Measurements from ENCODE around the gene SLC12A7.

The SLC12A7 gene

DNA sequence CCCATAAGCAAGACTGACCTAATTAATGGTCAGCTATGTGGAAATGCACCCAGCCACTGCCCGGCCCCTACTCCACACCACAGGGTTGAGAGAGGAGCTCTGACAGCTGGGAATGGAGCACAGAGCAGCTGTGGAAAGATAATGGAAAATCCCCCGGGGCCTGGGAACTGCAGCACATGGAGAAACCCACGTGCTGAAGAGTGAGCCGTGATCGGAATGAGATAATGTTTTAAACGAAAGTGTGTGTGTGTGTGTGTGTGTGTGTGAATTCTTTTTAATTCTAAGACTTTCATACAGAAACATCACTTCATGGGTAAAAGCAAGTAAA lies 13.1 kb upstream of the SLC12A7 start:
- DNase-seq (ENCODE audit: low read depth), result no peak

DNA sequence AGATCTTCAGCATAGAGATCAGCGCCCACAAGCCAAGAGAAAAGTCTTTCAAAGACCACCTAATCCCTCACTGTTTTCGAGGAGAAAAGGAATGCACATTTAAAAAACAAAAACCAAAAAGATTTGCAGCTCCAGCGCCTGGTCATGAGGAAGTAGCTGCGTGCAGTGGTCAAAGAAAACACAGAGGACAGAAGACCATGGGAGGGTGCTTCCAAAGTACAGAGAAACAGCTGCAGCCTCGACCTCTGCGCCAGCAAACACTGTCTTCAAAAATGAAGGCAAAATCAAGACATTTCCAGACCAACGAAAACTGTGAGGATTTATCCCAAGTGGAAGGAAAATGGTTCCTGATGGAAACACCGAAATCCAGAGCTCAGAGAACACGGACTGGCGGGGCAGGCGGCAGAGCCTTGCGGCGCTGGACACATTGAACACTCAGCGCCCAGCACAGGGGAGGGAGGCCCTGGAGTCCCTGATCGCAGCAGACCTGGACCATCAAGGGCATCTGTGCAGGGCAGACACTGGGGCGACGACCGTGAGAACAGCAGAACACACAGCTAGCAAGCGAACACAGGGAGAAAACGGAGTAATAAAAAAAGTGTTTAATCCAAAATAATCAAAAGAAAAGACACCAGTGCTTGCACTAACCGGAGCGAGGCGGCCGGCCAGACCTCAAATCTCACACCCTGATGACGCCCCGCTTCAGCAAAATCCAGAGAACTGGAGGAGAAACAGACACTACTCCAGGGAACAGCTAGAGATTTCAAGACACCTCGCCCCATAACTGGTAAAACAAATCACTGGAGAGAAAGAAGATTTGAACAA lies 12.6 kb upstream of the SLC12A7 start:
- DNase-seq (ENCODE audit: low read depth), result no peak

DNA sequence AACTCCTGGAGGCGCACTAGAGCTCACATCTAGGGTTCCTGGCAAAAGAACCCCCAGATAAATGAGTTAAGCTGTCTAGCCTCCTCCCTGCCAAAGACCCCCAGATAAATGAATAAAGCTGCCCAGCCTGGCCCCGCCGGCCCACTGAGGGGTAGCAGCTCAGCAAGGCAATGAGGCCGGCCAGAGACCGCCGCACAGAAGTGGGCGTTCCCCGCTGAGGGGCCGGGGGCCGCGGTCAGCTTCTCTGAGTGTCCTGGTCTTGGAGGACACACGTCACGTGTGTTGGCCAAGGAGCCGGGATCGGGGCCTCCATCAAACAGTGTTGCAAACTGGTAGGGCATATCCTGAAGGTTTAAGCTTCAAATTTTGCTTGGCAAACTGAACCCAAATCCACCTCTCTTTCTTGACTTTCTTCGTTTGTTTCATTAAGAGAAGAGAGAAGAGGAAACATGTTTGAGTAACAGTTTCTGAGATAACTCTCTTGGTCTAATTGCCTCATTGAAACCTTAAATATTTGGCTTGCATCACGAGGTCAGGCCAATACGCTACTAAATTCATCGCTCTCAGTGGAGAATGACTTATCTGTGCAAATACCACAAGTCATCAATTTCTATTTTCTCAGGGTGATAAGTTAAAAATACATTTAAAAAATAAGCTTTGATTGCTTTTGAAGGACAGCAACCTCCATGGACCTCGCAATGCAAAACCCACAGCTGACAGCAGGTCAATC lies 11.7 kb upstream of the SLC12A7 start:
- no peak for DNase-seq (ENCODE audit: low read depth)

DNA sequence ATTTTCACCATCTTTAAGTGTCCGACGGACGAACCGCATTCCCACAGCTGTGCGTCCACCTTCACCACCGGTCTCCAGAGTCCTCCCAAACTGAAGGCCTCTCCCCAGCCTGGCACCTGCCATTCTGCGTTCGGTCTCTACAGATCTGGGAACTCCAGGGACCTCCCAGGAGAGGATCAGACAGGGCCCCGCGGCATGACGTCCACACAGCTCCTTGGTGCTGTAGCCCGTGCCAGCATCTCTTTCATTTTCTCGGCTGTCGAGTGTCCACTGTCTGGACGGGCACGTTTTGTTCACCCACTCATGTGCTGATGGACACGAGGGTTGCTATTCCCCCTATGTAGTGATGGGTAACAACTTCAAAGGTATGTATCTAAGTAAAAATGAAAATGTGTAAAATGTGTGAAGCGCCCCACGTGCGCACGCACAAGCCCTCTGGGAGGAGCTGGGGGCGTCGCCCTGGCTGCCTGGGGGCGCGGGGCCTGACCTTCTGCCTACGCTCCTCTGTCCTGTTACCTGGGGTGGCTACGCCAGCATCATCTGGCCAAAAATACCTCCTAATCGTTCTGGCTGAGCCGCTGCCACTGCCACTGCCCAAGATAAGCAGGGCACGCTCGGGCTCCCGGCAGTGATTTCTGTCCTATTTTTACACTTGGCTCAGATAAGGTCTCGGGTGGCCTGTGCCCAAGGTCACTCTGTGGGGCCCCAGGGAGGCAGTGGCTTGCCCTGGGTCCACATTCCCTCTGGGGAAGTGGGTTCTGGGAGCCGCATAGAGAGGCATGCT lies 10.8 kb upstream of the SLC12A7 start:
- DNase-seq (ENCODE audit: low read depth), result no peak

DNA sequence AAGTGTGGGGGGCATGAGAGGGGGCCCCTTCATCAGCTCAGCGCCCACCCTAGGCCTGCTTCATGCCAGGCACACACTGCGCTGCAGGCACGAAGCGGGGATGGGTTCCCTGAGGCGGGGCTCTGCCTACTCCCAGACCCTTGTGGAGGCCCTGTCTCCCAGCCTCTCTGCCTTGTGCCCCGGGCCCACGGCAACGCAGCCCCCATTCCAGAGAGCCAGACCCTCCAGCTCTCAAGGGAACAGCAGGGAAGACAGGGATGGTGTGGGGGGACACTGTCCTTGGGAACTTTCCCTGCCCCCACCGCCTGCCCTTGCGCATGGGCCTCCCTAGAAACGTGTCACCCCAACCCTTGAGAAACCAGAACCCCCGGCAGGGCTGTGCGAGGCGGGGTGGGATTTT lies 10.0 kb upstream of the SLC12A7 start:
- DNase-seq (ENCODE audit: low read depth), result no peak

DNA sequence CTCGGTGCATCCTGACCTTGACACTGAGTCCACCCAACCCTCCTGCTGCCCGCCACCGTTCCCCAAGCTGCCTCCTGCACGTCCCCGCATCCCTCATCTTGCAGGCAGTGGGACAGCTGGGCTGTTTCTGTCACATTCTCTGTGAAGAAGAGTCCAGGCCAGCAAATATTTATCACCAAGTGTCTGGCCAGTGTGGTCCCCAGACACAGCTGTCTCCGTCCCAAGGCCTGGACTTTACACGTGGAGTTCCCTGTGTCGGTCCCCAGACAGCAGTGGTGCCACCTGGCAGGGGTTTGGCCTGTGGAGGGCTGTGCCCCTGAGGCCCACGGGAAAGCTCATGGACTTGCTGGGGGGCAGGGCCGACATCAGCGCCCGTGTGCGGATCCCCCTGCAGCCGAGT lies 9.2 kb upstream of the SLC12A7 start:
- DNase-seq (ENCODE audit: low read depth), result no peak

DNA sequence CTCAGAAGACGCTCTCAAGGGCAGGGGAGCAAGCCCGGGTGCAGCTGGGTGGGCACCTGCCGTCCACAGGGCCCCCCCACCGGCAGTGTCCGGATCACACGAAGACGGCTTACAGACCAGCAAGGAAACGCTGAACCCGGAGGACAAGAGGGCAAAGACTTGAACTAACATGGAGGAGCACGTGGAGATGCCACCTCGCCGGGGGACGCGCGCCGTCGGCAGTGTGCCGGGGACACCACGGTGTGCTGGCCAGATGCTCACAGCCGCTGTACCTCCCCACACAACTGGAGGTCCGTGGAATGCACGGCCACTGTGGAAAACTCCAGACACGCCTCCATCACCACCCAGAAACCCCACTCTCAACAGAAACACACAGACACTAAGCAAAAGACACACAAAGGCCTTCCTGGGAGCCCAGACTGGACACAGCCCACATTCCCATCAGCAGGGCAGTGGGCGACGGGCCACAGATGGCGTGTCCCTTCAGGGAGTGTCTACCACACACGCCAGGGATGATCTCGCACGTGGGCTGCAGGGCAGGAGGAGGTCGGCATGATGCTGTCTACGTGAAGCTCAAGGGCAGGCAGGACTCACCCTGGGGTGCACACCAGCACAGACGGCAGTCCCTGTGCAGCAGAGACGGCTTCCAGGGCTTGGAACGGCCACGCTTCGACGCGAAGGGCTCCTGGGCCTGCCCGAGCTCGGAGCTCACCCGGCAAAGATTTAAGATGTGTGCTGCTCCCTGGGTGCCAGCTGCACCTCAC lies 8.6 kb upstream of the SLC12A7 start:
- no peak for DNase-seq (ENCODE audit: low read depth)

DNA sequence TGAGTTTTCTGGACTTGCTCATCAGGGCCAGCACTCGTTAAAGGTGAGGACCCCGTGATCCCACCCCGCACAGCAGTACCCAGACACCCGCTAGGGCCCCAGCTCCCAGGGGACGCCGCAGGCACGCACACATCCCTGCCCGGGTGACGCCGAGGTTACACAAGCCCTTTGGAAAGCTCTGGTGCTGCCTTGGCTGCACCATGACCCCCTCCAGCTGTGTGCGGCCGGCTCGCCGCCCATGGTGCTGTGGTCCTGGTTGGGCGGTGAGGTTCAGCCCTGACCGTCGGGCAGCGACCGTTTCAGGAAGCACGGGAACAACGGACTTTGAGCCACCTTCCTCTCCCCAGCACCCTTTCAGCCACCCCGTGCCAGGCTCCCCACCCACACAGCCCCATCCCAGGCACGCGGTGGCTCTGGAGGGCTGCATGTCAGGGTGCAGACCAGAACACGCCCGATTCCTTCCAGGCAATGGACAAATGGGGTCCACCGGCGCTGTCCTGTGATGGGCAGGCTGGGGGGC lies 7.5 kb upstream of the SLC12A7 start:
- DNase-seq (ENCODE audit: low read depth), result no peak

DNA sequence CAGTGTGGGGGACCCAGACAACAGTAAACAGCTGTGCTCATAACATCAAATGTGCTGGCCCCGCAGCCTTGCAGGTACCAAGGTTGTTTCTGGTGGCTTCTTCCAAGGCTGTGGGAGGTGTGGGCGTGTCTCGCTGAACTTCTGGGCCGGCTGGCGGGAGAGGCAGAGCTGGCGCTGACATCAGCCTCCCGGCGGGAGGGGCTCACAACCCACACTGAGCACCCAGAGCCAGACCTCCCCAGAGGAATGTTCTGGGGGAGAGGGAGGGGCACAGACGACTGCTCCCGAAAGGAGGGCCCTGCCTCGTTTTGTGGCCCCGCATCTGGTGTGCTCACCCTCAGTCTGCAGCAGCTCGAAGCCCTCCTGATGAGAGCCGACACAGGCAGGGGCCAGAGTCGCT lies 6.9 kb upstream of the SLC12A7 start:
- DNase-seq (ENCODE audit: low read depth), result no peak

DNA sequence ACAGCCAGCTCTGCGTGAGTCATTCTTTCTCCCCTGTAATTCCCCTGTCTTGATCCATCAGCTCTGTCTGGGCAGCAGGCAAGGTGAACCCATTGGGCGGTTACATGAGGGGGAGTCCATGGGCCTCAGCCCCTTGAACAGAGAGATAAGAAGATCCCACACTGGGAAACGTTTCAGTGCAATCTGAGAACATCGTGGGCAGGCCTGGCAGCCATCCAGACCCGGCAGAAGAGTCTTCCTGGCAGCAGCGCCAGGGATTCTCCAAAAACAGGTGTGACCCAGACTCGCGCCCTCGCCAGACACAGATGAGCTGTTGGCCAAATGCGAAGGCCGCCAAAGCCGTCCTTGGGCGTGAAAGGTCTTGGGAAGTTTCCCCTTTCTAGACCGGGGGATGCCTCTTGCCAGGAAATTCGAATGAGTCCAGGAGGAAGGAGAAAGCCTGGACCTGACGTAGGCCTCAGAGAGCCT lies 6.4 kb upstream of the SLC12A7 start:
- DNase-seq (ENCODE audit: low read depth), result no peak

DNA sequence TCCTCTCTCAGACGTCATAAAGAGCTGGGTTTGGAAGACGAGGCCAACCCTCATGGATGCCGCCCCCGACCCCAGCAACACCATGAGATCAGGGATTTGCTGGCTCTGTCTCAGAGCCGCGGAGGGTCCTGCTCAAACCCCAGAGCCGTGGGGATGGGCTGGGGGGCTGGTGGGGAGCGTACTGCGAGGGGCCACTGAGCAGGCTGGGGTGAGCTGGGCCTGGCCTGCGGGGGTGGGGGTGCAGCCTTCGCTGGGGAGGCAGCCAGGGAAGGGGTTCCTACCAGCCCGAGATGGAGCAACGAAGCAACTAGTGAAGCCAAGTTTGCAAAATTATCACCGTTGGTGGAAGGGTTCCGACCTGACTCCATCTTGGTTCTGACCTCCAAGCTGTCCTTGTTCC lies 5.1 kb upstream of the SLC12A7 start:
- no peak for DNase-seq (ENCODE audit: low read depth)

DNA sequence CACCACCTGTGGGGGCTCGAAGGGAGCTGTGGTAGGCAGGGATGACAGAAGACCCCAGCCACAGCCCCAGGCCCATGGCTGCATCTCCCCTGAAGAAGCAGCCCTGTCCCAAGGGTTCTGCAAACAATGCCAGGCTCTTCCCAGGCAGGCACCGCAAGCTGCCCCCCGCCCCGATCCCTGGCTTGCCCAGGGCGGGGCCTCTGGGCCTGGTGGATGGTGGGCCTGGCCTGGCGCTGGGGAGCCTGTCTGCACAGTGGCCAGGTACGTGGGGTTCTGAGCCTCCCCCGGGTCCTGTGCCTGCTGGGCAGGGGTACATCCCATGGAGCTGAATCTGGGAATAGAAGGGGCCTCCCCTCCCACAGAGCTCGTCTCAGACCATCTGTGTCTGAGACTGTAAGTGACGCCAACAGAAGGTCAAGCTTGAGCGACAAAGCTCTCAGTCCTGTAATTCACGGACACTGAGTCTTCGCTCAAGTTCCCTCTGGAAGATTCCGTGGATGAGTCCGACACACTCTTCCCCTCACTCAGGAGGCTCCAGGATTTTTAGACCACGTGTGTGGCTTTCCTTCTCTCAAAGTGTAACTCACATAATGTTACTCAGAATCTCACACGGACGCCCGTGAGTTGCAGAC lies 4.4 kb upstream of the SLC12A7 start:
- DNase-seq (ENCODE audit: low read depth), result no peak

DNA sequence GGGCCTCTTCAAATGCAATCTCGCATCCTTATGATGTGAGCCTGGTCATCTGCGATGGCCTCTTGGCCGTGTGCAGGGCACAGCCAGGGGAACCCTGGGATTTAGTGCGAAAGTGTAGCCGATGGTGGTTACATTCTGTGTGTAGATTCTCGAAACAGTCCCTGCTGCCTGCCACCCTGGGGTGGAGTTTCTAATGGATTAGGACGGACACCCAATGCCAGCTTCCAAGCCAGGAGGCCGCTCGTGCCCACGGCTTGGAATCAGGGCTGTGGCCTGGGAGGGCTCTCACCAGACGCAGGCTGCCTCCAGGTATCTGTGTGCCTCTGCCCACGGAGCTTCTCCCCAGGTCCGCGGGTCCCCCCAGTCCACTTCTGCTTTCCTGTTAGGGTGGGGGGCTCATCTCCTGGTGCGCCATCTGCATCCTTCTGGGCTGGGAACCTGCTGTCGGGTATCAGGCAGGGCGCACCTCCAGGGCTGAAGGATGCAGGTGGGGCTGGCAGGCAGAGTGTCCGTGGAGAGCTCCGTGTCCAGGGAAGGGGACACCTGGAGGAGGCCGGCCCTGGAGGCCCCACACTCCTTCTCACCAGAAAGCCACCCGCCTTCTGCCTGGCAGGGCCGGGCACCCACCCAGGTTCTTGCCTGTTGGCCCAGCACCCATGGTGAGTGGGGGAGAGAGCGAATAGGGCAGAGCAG lies 3.4 kb upstream of the SLC12A7 start:
- no peak for DNase-seq (ENCODE audit: low read depth)

DNA sequence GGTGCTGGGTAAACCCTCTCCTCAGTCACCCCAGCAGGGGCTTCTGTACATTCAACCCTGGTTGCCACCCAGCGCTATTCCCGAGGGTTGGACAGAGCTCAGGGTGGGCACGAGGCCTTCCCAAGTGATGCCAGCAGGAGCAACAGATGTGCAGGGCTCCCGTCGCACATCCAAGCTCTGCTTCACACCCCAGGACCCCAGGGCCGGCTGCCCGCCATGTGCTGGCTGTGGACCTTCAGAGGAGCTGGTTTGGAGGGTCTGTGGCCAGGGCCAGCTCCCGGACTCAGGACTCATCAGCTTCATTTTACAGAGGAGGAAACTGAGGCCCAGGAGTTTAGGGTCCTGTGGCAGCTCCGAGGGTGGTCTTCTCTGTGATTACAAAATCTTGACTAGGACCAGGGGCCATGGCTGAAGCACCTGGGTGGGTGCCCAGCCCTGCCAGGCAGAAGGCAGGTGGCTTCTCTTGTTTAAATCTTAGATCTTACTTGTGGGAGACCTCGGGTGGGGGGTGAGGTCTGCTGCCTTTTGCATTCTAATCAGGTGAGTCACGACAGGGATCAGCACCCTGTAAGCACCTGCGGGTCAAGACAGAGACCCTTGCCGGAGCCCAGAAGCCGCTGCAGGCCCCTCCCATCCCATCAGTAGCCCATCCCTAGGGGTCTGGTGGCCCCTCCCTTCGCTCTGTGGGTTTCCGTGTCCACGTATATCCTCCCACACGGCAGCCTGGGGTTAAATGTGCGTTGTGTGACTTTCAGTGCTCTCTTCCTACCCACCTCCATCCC lies 2.1 kb upstream of the SLC12A7 start:
- no peak for DNase-seq (ENCODE audit: low read depth)

DNA sequence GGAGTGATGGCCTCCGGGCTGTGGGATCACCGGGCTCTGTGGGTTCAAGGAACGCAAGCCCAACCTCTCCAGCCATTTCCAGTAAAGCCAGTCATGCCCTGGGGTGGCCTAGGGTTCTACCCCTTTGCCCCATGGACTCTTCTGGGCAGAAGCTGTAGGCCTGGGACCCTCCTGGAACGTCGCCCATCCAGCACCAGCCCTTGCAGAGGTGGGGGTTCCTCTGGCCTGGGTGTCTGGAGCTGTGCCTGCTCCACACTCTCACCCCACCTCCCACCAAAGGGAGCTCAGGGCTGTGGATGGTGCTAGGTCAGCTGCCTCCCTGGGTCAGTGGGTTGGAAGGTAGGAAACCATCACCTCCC lies 1.4 kb upstream of the SLC12A7 start:
- DNase-seq (ENCODE audit: low read depth), result no peak

DNA sequence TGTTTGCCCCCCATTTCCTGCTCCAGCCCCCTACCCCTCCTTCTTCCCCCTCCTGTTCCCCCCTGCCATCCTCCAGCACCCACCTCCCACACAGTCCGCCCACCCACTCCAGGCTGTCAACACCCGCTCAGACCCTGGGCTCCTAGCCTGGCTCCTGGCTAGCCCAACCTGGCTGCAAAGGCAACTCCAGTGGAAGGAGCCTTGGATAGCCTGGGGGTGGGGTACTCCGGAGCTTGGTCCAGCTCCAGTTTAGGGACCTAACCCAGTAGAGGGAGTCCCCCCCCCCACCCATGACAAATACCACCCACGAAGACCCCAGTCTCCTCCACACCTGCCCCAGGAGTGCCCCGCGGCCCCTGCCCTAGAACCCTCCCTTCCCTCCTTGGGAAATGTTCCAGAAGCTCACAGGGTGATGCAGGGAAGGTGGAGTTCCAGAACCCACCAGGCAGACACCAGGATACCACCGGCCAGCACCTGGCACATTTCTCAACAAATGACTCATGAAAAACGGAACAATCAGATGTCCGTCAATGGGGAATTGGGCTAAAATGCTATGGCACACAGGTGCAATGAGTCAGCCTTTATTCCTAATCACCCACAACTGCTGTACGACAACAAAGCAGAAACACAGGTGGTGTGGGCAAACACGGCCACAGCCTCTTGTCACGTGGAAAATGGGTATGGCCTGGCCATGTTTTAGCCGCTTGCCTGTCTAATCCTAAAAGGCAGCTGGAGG lies 901 bp upstream of the SLC12A7 start:
- no peak for DNase-seq (ENCODE audit: low read depth)

DNA sequence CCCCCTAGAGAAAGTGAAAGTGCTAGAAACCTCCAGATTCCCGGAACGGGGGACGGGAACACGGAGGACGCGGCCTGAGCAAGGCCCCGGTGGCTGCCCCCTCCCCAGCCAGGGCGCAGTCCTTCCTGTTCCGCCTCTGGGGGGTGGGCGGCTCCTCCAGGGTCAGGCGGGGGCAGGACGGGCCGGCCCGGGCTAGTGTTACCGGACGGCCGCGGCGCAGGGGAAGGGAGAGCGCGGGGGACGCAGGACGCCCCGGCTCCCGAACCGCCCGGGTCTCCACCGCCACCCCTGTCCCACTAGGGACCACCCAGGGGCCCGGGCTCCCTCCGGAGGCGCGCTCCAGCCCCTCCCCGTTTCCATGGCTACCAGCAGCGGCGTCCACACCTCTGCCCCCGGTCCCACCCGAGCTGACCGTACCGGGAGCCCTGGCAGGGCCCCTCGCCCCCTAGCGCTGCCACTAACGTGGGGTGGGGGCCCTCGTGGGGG lies 579 bp downstream of the SLC12A7 start:
- no peak for DNase-seq (ENCODE audit: low read depth)

DNA sequence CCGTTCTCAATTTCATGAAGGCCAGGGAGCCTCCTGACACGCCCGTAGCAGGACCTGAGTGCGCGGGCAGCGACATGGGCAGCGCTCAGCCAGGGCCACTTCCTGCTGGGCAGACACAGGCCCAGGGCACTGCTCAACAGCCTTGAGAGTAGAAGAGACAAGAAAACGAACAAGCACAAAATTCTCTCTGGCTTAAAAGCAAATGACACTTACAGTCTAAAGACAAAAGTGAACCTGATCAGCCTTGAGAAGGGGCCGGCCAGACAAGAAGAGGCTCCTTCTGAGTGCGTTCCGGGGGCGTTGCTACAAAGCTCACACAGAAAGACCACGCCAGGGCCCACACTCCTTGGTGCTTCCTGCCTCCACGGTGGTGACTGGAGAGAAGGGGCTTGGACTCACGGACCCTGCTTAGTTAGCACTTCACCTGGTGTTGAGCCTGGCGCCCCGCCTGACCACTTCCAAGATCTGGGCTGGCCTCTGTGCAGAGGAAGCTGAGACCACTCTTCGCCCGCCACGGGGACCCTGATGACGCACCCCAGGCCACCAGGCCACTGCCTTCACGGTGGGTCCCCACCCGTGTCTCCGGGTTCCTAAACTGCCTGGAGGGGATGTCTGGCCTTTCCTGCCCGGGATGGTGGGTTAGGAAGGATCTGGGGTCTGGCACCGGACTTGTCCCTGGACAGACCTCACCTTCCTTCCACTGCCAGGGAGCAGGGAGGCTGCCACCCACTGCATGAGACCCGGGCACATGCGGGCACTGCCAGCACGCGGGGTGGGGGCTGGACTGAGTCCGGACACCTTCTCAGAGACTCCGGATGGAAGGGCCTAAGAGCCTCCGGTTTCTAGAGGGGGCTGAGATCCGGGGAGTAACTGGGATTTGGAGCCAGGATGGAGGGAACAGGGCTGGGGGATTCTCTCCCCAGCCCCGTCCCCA lies 1.3 kb downstream of the SLC12A7 start:
- no peak for DNase-seq (ENCODE audit: low read depth)
